Ovary (tissue), 3 donors: ENCODE results near the gene GTF3C2.

ENCODE experiments used
- CTCF ChIP-seq, 3 donors: fragments of 450-650 bp in 2 of 3; fragments of 200-600 bp in 1 of 3; IDR thresholded peaks; one replicate each; pipeline versions ENCODE4 v1.5.1 to v1.8.0; 2016 to 2022; ENCODE audit warnings: antibody characterized with exemption in 3 of 3, mild to moderate bottlenecking in 1 of 3
- EP300 ChIP-seq: sonication (generic); formaldehyde crosslinking; IDR thresholded peaks from one replicate; pipeline ENCODE4 v1.6.1; 2017; ENCODE audit warnings: antibody characterized with exemption
- donor health status: DM: no; HTN: no; CAD: no.

DNA sequence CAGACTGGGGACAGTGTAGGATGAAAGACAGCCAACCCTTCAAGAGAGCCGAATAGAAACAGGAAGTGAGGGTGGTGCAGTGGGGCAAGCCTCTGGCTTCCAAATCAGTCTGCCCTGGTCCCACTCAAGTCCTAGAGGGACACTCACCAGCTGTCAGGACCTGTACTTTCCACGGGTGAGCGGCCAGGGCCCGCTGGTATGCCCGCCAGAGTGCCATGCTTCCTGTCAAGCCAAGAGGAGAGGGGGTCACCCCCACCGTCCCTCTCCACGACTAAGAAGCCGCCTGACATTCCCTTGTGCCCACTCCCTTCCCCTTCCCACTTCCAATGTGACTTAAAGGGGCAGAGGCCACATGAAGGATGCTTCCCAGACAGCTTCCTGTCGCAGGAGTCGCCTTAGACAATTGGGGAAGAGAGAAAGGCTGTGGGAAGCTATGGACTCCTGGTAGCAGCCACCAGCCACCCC lies 34.2 kb downstream of the GTF3C2 start:
- TF ChIP-seq CTCF (IDR thresholded peaks at IDR 0.05) (no peak), EP300 (no peak)
